PFSK-1 (cell line): ENCODE results near the gene UBQLN4.

Experiments used
- FOXP2 ChIP-seq: optimal IDR thresholded peaks from 2 replicates; pipeline ENCODE3; 2011; ENCODE audit warnings: borderline replicate concordance, control low read depth, inconsistent platforms; ENCODE audit not compliant: insufficient read depth; ENCODE audit errors: extremely low read length, extremely low read depth
- POLR2AphosphoS5 ChIP-seq: IDR thresholded peaks from 2 replicates; pipeline ENCODE4 v1.6.1; 2012; ENCODE audit warnings: low read depth, mild to moderate bottlenecking, control low read depth, low read length, moderate library complexity
- REST ChIP-seq, 2 experiments: IDR thresholded peaks; 2 replicates each; pipeline versions ENCODE4 v1.6.1 to v1.8.0; 2011 to 2012; ENCODE audit warnings: low read depth in 2 of 2, low read length in 2 of 2, control low read depth in 1 of 2, inconsistent platforms in 1 of 2, mild to moderate bottlenecking in 1 of 2, moderate library complexity in 1 of 2; ENCODE audit not compliant: insufficient read depth in 1 of 2
- SIN3A ChIP-seq: IDR thresholded peaks from 2 replicates; pipeline ENCODE4 v1.6.1; 2012; ENCODE audit warnings: mild to moderate bottlenecking, low read length, moderate library complexity, borderline replicate concordance; ENCODE audit not compliant: insufficient read depth
- TAF1 ChIP-seq: IDR thresholded peaks from 2 replicates; pipeline ENCODE4 v1.6.1; 2012; ENCODE audit warnings: low read length, control low read depth, borderline replicate concordance; ENCODE audit not compliant: insufficient read depth

UBQLN4 gene

DNA sequence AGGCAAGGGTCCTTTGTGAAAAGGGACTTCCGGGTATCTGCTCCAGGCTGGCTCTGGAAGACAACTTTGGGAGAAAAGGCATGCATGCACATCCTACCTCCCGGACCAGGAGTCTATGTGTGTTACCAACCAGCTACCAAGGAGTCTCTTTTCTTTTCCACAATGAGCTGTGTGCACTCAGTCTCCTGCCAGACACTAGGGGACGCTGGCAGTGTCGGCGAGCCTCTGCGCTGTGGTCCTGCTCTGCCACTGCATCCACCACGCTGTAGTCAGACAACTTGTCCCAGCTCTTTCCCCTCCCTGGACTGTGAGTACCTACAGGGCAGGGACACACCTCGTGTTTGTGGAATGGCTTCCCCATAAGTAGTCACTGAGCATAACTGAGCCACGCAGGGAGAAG lies 27.7 kb downstream of the UBQLN4 start:
- no peak for TF ChIP-seq POLR2AphosphoS5
- peak; percentile 41 for TF ChIP-seq FOXP2

DNA sequence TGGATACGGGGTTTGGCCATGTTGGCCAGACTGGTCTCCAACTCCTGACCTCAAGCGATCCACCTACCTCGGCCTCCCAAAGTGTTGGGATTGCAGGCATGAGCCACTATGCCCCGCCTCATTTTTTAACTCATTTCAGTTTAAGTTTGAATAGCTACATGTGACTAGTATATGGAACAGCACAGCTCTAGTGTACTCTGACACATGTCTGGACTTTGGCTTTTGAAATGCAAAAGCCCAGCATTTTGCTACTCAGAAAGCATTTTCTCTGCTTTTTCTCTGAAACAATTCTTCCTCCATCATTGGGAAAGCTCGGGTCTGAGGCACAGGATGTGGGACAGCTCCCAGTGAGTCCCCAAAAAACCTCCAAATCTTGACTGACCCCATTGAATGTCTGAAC lies 28.8 kb downstream of the UBQLN4 start:
- no peak for TF ChIP-seq POLR2AphosphoS5
- TF ChIP-seq TAF1: no peak
- no peak for TF ChIP-seq SIN3A
- TF ChIP-seq FOXP2: no peak
- no peak for TF ChIP-seq REST (IDR thresholded peaks at IDR 0.05; ENCODE audit: insufficient read depth in 1 of 2, low read depth in 2 of 2, low read length in 2 of 2)

- TF ChIP-seq REST (IDR thresholded peaks at IDR 0.05; ENCODE audit: insufficient read depth in 1 of 2, low read depth in 2 of 2, low read length in 2 of 2) (no peak), SIN3A (no peak), FOXP2 (no peak), TAF1 (no peak), POLR2AphosphoS5 (no peak)
Measured at GRCh38 chr1:156021954-156022353, 31.6 kb downstream of the UBQLN4 start.

- TF ChIP-seq TAF1 (no peak), REST (IDR thresholded peaks at IDR 0.05; ENCODE audit: insufficient read depth in 1 of 2, low read depth in 2 of 2, low read length in 2 of 2) (no peak), POLR2AphosphoS5 (no peak), FOXP2 (no peak), SIN3A (no peak)
Measured at GRCh38 chr1:156021093-156021428, 32.5 kb downstream of the UBQLN4 start.

DNA sequence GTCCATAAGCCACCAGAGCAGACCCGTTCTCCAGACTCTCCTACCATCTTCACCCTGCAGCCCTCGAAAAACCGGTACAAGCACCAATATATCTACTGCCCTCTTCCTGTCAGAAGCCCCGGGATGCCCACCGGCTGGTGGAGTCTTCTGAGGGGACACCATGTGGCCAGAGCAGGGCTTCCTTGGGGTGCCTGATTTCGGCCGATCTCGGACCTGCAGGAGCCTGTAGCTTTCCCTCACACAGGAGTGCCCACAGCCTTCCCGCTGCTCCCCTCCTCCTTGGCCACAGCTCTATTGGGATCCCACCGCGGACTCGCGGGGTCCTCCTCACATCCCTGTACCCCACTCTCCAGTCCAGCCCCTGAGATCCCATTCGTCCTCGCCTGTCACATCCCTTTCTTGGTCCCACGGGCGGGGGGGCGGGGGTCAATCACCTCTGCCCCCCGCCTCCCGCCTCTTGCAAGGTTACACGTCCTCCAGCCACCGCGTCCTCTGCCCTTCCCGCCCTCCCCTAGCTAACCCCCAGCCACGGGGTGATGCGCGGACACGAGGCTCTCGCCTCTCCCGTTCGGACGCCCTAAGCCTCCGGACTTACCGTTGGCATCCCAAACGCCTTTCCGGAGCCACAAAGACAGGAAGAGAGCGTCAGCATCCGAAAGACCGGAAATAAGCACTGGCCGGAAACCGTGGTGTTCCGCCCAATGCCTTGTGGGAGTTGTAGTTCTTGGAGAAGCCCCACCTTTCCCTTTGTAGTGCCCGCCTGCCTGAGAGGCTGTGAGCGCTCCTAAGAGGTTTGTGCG lies 33.1 kb downstream of the UBQLN4 start, which contains the start of gene SSR2:
Gene SSR2, minus strand, starts transcription at position 659 of the 800 bp plus-strand sequence. CDS start 784 bp downstream, outside the sequence.
- TF ChIP-seq REST (IDR thresholded peaks at IDR 0.05; ENCODE audit: insufficient read depth in 1 of 2, low read depth in 2 of 2, low read length in 2 of 2): peak in 1 of 2 experiments; percentile 58; a peak in 1 of 4 replicates
- peak; percentile 87 for TF ChIP-seq TAF1
- peak; percentile 12 for TF ChIP-seq FOXP2
- peak; percentile 98 for TF ChIP-seq POLR2AphosphoS5
- TF ChIP-seq SIN3A: peak; percentile 82; the same call in 1 of the 2 replicates
